Upper lobe of left lung (tissue), 6 donors: ENCODE measurements around the gene STOM. TPM values are rescaled to one million over a fixed set of nuclear protein-coding genes. Genes with fewer than 3 reads are reported as not detected.
A peak's percentile ranks its signal among the peaks of the same experiment; 100 is the strongest.

Source experiments
- ATAC-seq, 2 donors: fragments of 200-7000 bp; cut with Tn5 transposase; one replicate each; pipeline ENCODE4 v1.9.1; 2022; ENCODE audit warnings: mild to moderate bottlenecking in 2 of 2, moderate library complexity in 2 of 2; ENCODE audit not compliant: low FRiP score in 2 of 2
- DNase-seq, 2 donors: peaks; one replicate each; pipeline ENCODE4 v3.0.0-alpha.2; 2019 to 2020
- H3K27ac ChIP-seq, 4 donors: fragments of 200-600 bp; sonication (generic); one replicate each; pipeline ENCODE4 v1.5.1; 2016 to 2019
- H3K27me3 ChIP-seq, 4 donors: fragments of 200-600 bp; sonication (generic); one replicate each; pipeline ENCODE4 v1.5.1; 2017 to 2019
- H3K36me3 ChIP-seq, 4 donors: fragments of 200-600 bp; sonication (generic); one replicate each; pipeline ENCODE4 v1.5.1; 2016 to 2019
- H3K4me1 ChIP-seq, 4 donors: fragments of 200-600 bp; sonication (generic); one replicate each; pipeline ENCODE4 v1.5.1; 2018 to 2019
- H3K4me3 ChIP-seq, 4 donors: fragments of 200-600 bp; sonication (generic); one replicate each; pipeline ENCODE4 v1.5.1; 2017 to 2019; ENCODE audit warnings: mild to moderate bottlenecking in 2 of 4, moderate library complexity in 1 of 4
- H3K9me3 ChIP-seq, 4 donors: fragments of 200-600 bp; sonication (generic); one replicate each; pipeline ENCODE4 v1.5.1; 2018 to 2019
- EP300 ChIP-seq, 4 donors: sonication (generic); formaldehyde crosslinking; IDR thresholded peaks; one replicate each; pipeline ENCODE4 v1.5.1; 2017; ENCODE audit warnings: antibody characterized with exemption in 4 of 4, control low read depth in 2 of 4
- POLR2A ChIP-seq, 4 donors: fragments of 450-650 bp; IDR thresholded peaks; one replicate each; pipeline ENCODE4 v1.5.1; 2016 to 2017; ENCODE audit warnings: antibody characterized with exemption in 4 of 4, mild to moderate bottlenecking in 2 of 4
- POLR2AphosphoS5 ChIP-seq, 2 donors: sonication (generic); formaldehyde crosslinking; IDR thresholded peaks; one replicate each; pipeline ENCODE4 v1.5.1; 2017; ENCODE audit warnings: antibody characterized with exemption in 2 of 2
- WGBS, 2 donors: methylation state at CpG; one replicate each; pipeline ENCODE4 v1.1.5; 2017 to 2018; 5-methylcytosine and 5-hydroxymethylcytosine counted together
- total RNA-seq, 6 donors: library from RNA; depleted of rRNA in 4 of 6; stranded (reverse); fragments of >200 nt in 4 of 6; gene quantifications; one replicate each; pipeline versions ENCODE4 v1.1.0 to v1.2.1, GENCODE V29; 2016 to 2021
- TF ChIP-seq, protein P1 (sequence below), 6 experiments: fragments of 450-650 bp in 4 of 6; fragments of 200-600 bp in 2 of 6; sonication (generic) in 2 of 6; IDR thresholded peaks; one replicate each; pipeline ENCODE4 v1.5.1; 2016 to 2019; ENCODE audit warnings: antibody characterized with exemption in 6 of 6
- donor health status: DM: no; HTN: no; CAD: no; lungs with moderate emphysema.
- donor health status: DM: no; HTN: yes; CAD: no; lungs with severe emphysema.

The STOM gene
- total RNA-seq, 6 donors from 2014 or later, result 96.4 to 480 (median 362) TPM

DNA sequence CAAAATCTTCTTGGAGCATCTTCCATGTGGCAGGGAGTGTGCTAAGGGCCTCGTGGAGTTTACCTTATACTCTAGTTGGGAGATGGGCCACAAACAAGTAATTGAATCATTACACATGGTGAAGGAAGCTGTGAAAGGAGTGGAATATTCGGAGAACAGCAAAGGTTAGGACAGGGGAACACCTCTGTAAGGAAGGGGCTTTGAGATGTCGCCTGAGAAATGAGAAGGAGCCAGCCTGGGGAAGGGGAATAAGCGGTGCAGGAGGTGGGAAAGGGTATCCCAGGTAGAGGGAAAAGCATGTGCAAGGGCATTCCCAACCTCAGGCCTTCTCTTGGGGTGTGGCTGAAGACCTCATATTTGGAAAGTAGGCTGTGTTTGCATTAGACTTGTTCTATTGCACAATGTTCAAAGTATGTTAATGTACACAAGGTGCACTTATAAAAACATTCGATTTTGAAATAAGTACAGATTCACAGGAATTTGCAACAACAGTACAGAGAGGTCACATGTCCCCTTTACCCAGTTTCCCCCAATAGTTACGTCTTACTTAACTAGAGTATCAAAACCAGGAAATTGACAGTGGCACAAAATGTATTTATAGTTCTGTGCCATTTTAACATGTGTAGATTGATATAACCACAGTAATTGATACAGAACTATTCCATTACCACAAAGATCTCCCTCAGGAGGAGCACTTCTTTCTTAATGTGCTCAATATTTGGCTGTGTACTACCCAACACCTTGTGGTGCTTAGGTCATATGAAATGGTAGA lies 2.4 kb upstream of the STOM start:
- WGBS, 2 donors, result 53 to 69% methylated on average over 6 of the region's 6 CpGs
- ATAC-seq (no peak), DNase-seq (peak in 1 of 2 donors; percentile 55)
- Histone ChIP-seq H3K4me3 (no peak overlapping the region), H3K27ac (peak overlapping the region; percentile 94 to 99 (median 96)), H3K9me3 (no peaks in the 10 kb centered on the region), H3K27me3 (no peaks in the 10 kb centered on the region), H3K36me3 (no peaks in the 10 kb centered on the region), H3K4me1 (peaks cover 42 to 53% (median 48%) of the 10 kb centered on the region in 4 donors)
- peak in 1 of 2 donors; percentile 16 for TF ChIP-seq POLR2AphosphoS5 (IDR thresholded peaks at IDR 0.05)
- TF ChIP-seq POLR2A (IDR thresholded peaks at IDR 0.05), result no peak
- TF ChIP-seq EP300 (IDR thresholded peaks at IDR 0.05), result peak in 1 of 4 donors; percentile 94

DNA sequence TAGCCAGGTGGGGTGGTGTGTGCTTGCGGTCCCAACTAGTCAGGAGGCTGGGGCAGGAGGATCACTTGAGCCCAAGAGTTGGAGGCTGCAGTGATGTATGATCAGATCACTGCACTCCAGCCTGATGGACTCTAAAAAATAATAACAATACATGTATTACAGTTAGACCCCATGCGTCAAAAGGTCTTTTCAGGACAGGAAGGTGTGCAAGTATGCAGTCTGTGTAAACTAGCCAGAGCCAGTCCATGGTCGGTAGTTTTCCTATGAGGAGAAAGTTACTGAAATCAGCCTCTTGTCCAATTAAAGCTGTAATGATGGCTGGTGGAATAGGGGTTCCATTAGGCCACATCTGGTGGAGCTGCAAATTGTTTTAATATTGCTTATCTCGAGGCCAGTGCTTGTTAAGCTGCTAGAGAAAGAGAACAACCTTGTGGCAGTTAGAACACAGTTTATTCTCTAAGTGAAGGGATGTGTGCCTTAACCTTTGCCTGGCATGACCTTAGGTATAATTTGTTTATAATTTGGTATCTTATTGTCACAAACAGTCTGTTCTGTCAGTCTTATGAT lies 1.5 kb upstream of the STOM start:
- Histone ChIP-seq H3K4me3 (no peak overlapping the region), H3K27ac (peak overlapping the region; percentile 94 to 99 (median 96)), H3K27me3 (no peaks in the 10 kb centered on the region), H3K36me3 (peaks cover 0 to 5% (median 0%) of the 10 kb centered on the region in 4 donors), H3K4me1 (peaks cover 50 to 62% (median 57%) of the 10 kb centered on the region in 4 donors), H3K9me3 (no peaks in the 10 kb centered on the region)
- ATAC-seq (no peak), DNase-seq (no peak)
- WGBS, 2 donors, result 51 to 53% methylated on average over 4 of the region's 4 CpGs
- TF ChIP-seq POLR2AphosphoS5 (IDR thresholded peaks at IDR 0.05) (no peak), POLR2A (IDR thresholded peaks at IDR 0.05) (no peak), EP300 (IDR thresholded peaks at IDR 0.05) (no peak)
- TF ChIP-seq, protein P1, sequence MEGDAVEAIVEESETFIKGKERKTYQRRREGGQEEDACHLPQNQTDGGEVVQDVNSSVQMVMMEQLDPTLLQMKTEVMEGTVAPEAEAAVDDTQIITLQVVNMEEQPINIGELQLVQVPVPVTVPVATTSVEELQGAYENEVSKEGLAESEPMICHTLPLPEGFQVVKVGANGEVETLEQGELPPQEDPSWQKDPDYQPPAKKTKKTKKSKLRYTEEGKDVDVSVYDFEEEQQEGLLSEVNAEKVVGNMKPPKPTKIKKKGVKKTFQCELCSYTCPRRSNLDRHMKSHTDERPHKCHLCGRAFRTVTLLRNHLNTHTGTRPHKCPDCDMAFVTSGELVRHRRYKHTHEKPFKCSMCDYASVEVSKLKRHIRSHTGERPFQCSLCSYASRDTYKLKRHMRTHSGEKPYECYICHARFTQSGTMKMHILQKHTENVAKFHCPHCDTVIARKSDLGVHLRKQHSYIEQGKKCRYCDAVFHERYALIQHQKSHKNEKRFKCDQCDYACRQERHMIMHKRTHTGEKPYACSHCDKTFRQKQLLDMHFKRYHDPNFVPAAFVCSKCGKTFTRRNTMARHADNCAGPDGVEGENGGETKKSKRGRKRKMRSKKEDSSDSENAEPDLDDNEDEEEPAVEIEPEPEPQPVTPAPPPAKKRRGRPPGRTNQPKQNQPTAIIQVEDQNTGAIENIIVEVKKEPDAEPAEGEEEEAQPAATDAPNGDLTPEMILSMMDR (IDR thresholded peaks at IDR 0.05), result no peak

GRCh38 chr9:121368745-121369144 lies 1.3 kb downstream of the STOM start:
- Histone ChIP-seq H3K36me3 (peaks cover 0 to 16% (median 0%) of the 10 kb centered on the region in 4 donors), H3K4me3 (peak overlapping the region; percentile 66 to 79 (median 75)), H3K4me1 (peaks cover 70 to 81% (median 74%) of the 10 kb centered on the region in 4 donors), H3K27me3 (no peaks in the 10 kb centered on the region), H3K27ac (peak overlapping the region; percentile 94 to 99 (median 96)), H3K9me3 (no peaks in the 10 kb centered on the region)
- WGBS, 2 donors, result 10 to 16% methylated on average over 8 of the region's 8 CpGs
- TF ChIP-seq POLR2A (IDR thresholded peaks at IDR 0.05), result peak in 1 of 4 donors; percentile 33
- TF ChIP-seq POLR2AphosphoS5 (IDR thresholded peaks at IDR 0.05), result peak; percentile 9 to 30
- no peak for TF ChIP-seq EP300 (IDR thresholded peaks at IDR 0.05)
- TF ChIP-seq, protein P1 (IDR thresholded peaks at IDR 0.05), result no peak
- ATAC-seq, result no peak
- DNase-seq, result no peak

DNA sequence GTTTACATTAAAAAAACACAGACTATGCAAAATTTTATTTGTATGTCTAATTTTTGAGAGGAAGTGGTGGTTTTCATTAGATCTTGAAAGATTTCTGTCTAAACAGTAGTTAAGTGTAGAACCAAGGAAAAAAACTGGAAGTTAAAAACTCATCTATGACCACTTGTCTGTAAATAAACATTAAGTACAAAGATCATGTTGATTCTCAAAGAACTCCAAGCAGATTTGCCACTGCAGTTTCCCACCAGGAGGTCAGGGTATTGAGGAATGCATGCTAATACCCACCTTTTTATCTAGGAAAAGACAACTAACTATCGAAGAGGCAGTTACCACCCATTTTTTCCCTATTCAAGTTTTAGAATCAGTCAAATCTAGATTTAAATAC lies 1.9 kb downstream of the STOM start:
- WGBS, 2 donors, result 10 to 22% methylated on average over 1 of the region's 1 CpG
- Histone ChIP-seq H3K27me3 (no peaks in the 10 kb centered on the region), H3K4me3 (peak overlapping the region; percentile 66 to 79 (median 75)), H3K27ac (peak overlapping the region; percentile 94 to 99 (median 96)), H3K9me3 (no peaks in the 10 kb centered on the region), H3K4me1 (peaks cover 70 to 81% (median 74%) of the 10 kb centered on the region in 4 donors), H3K36me3 (peaks cover 0 to 16% (median 0%) of the 10 kb centered on the region in 4 donors)
- DNase-seq, result no peak
- no peak for ATAC-seq
- TF ChIP-seq, protein P1 (IDR thresholded peaks at IDR 0.05), result no peak
- TF ChIP-seq POLR2A (IDR thresholded peaks at IDR 0.05), result no peak
- TF ChIP-seq EP300 (IDR thresholded peaks at IDR 0.05), result no peak
- no peak for TF ChIP-seq POLR2AphosphoS5 (IDR thresholded peaks at IDR 0.05)
